ENCODE measurements around the gene UPK1A. TPM values are rescaled to one million over a fixed set of nuclear protein-coding genes. Genes with fewer than 3 reads are reported as not detected.

UPK1A gene
- total and polyA plus RNA-seq, 2 of the 8 experiments (the other 6 are each of a cell fraction or from before 2014, with no cell fraction given) = 0.56 to 9.9 TPM

- TF ChIP-seq JUND (IDR thresholded peaks at IDR 0.05; ENCODE audit: low read length) (no peak), NRF1 (IDR thresholded peaks at IDR 0.05; ENCODE audit: low read depth, low read length) (no peak), PHF8 (conservative IDR thresholded peaks at IDR 0.05; ENCODE audit: low read depth, low read length) (no peak)
Observed at GRCh38 chr19:35715355-35715809, 49.1 kb downstream of the UPK1A start (continued).

Measured in H1 (cell line).